Measurements from ENCODE around the gene ST3GAL5.

DNA sequence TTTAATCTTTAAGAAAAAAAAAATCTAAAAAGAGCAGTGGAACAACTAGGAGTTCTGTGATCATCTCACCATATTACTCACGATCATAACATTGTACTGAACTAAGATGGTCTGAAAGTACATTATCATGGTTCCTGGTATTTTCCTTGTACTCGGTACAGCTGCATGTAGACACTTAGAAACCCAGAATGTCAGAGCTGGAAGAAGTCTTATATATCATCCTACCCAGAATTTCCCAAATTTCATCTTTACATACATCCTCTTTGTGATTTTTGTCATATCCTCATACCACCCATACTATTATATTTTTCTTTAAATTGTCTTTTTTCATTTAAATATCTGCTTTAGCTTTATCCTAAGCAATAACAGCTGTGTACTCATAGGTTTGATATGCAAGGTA is 12.4 kb upstream of the ST3GAL5 start:
- no peak for TF ChIP-seq CTCF (IDR thresholded peaks at IDR 0.05)
- no peak for TF ChIP-seq POLR2A (IDR thresholded peaks at IDR 0.05)
- TF ChIP-seq EP300 (IDR thresholded peaks at IDR 0.05): no peak
